A549 (cell line): ENCODE data around the gene GZMB. TPM values are rescaled to one million over a fixed set of nuclear protein-coding genes. Genes with fewer than 3 reads are reported as not detected.

Experiments used
- ATAC-seq, 2 experiments: fragments of 200-7000 bp in 1 of 2; fragments of >200 bp in 1 of 2; cut with Nextera tagmentation in 1 of 2; cut with Tn5 transposase in 1 of 2; 3 replicates each; pipeline versions ENCODE4 v1.8.0 to v1.9.1; 2018 to 2020; ENCODE audit warnings: mild to moderate bottlenecking in 1 of 2, moderate library complexity in 1 of 2
- CTCF ChIA-PET: fragments of 300-600 bp; sonication (Branson Sonifier 250); formaldehyde crosslinking; extraction: SDS; loops from one replicate; lab custom pipeline; 2021; ENCODE audit warnings: antibody characterized with exemption, inconsistent platforms; lab: Yijun Ruan, JAX
- POLR2A ChIA-PET: fragments of 350-600 bp; formaldehyde crosslinking; extraction: SDS; loops from one replicate; lab custom pipeline; 2021; ENCODE audit warnings: antibody characterized with exemption, inconsistent platforms; lab: Yijun Ruan, JAX
- DNase-seq, 2 experiments: peaks; one replicate each; pipeline versions ENCODE4 v3.0.0 to v3.0.0-alpha.2; 2011 to 2016; ENCODE audit warnings: low read depth in 1 of 2, low spot score in 1 of 2
- FAIRE-seq: peaks from 2 replicates; lab custom pipeline; 2011; peaks lifted over from hg19 to GRCh38; lab: Jason Lieb, UNC
- H3K27ac ChIP-seq, 2 experiments: fragments of >200 bp; sonication (Bioruptor Twin); formaldehyde crosslinking; 3 replicates each; pipeline ENCODE4 v1.5.1; 2016 to 2017
- H3K4me1 ChIP-seq: fragments of >200 bp; sonication (Bioruptor Twin); formaldehyde crosslinking; 3 replicates; pipeline ENCODE4 v1.6.1; 2016
- H3K4me2 ChIP-seq: fragments of >200 bp; sonication (Bioruptor Twin); formaldehyde crosslinking; 3 replicates; pipeline ENCODE4 v1.6.1; 2016
- H3K4me3 ChIP-seq: fragments of >200 bp; sonication (Bioruptor Twin); formaldehyde crosslinking; 3 replicates; pipeline ENCODE4 v1.5.1; 2016
- H3K9me3 ChIP-seq: fragments of >200 bp; sonication (Bioruptor Twin); formaldehyde crosslinking; 3 replicates; pipeline ENCODE4 v1.6.1; 2016
- CBX2 ChIP-seq: fragments of 200-600 bp; sonication (generic); IDR thresholded peaks from 2 replicates; pipeline ENCODE4 v1.6.1; 2016; ENCODE audit warnings: low read depth, mild to moderate bottlenecking, borderline replicate concordance
- CHD2 ChIP-seq: fragments of 150-350 bp; IDR thresholded peaks from 2 replicates; pipeline ENCODE4 v1.6.1; 2014; ENCODE audit warnings: low read length; ENCODE audit not compliant: partially characterized antibody
- EHF ChIP-seq: fragments of 250-450 bp; sonication (Bioruptor Pico); IDR thresholded peaks from 2 replicates; pipeline ENCODE4 v1.5.0; 2020; ENCODE audit warnings: mild to moderate bottlenecking
- EHMT2 ChIP-seq: fragments of 200-600 bp; sonication (generic); IDR thresholded peaks from 2 replicates; pipeline ENCODE4 v1.6.1; 2016; ENCODE audit warnings: antibody characterized with exemption, low read depth, mild to moderate bottlenecking, moderate library complexity
- ELK1 ChIP-seq: fragments of 150-350 bp; IDR thresholded peaks from 2 replicates; pipeline ENCODE4 v1.6.1; 2014; ENCODE audit warnings: low read depth, mild to moderate bottlenecking, low read length
- EP300 ChIP-seq, 2 experiments: fragments of >200 bp; sonication (Bioruptor Twin); formaldehyde crosslinking; IDR thresholded peaks; 2 replicates in 1 of 2; 3 replicates in 1 of 2; pipeline ENCODE4 v1.6.1; 2016 to 2017
- ESRRA ChIP-seq: fragments of 150-350 bp; IDR thresholded peaks from 2 replicates; pipeline ENCODE4 v1.6.1; 2014; ENCODE audit warnings: mild to moderate bottlenecking, low read length, borderline replicate concordance
- FOXS1 ChIP-seq: fragments of 250-450 bp; sonication (Bioruptor Pico); IDR thresholded peaks from 2 replicates; pipeline ENCODE4 v1.5.0; 2020; ENCODE audit warnings: mild to moderate bottlenecking, moderate library complexity
- HDAC2 ChIP-seq: fragments of 200-600 bp; sonication (generic); IDR thresholded peaks from 2 replicates; pipeline ENCODE4 v1.6.1; 2016
- HOXA7 ChIP-seq: fragments of 250-450 bp; sonication (Bioruptor Pico); IDR thresholded peaks from 2 replicates; pipeline ENCODE4 v1.5.0; 2020; ENCODE audit warnings: mild to moderate bottlenecking, moderate library complexity
- HOXB5 ChIP-seq: fragments of 250-450 bp; sonication (Bioruptor Pico); IDR thresholded peaks from 2 replicates; pipeline ENCODE4 v1.5.0; 2020; ENCODE audit warnings: mild to moderate bottlenecking, moderate library complexity
- JUNB ChIP-seq: fragments of >200 bp; sonication (Bioruptor Twin); formaldehyde crosslinking; IDR thresholded peaks from 2 replicates; pipeline ENCODE4 v1.6.1; 2016
- KDM5A ChIP-seq: fragments of 200-600 bp; sonication (generic); IDR thresholded peaks from 2 replicates; pipeline ENCODE4 v1.6.1; 2016; ENCODE audit warnings: antibody characterized with exemption, mild to moderate bottlenecking
- MAFK ChIP-seq: fragments of 450-650 bp; IDR thresholded peaks from 2 replicates; pipeline ENCODE4 v1.6.1; 2014; ENCODE audit not compliant: partially characterized antibody
- MYC ChIP-seq: IDR thresholded peaks from 2 replicates; pipeline ENCODE4 v1.6.1; 2012; ENCODE audit warnings: mild to moderate bottlenecking, inconsistent platforms, low read length, improper control_type of control experiment, borderline replicate concordance
- NFE2L2 ChIP-seq: fragments of 150-350 bp; conservative IDR thresholded peaks from 2 replicates; pipeline ENCODE4 v1.6.1; 2014; ENCODE audit warnings: low read length
- PBX3 ChIP-seq: IDR thresholded peaks from 2 replicates; pipeline ENCODE4 v1.6.1; 2012
- PHF8 ChIP-seq: fragments of 200-600 bp; sonication (generic); IDR thresholded peaks from 2 replicates; pipeline ENCODE4 v1.6.1; 2016; ENCODE audit warnings: low read depth, mild to moderate bottlenecking, antibody characterized with exemption, moderate library complexity, borderline replicate concordance
- POLR2A ChIP-seq: IDR thresholded peaks from 2 replicates; pipeline ENCODE4 v1.6.1; 2012; ENCODE audit warnings: mild to moderate bottlenecking, low read length
- POLR2AphosphoS2 ChIP-seq: conservative IDR thresholded peaks from 2 replicates; pipeline ENCODE4 v1.6.1; 2012; ENCODE audit warnings: low read length, improper control_type of control experiment, inconsistent platforms
- RCOR1 ChIP-seq: fragments of 150-350 bp; IDR thresholded peaks from 2 replicates; pipeline ENCODE4 v1.6.1; 2014; ENCODE audit warnings: antibody characterized with exemption, low read length, low read depth
- RFX5 ChIP-seq: fragments of 450-650 bp; IDR thresholded peaks from 2 replicates; pipeline ENCODE4 v1.7.1; 2014; ENCODE audit warnings: antibody characterized with exemption, mild to moderate bottlenecking, moderate library complexity
- TP53 ChIP-seq: fragments of 250-450 bp; sonication (Bioruptor Pico); IDR thresholded peaks from 2 replicates; pipeline ENCODE4 v1.5.0; 2021; ENCODE audit warnings: mild to moderate bottlenecking, moderate library complexity
- USF2 ChIP-seq: fragments of 450-650 bp; IDR thresholded peaks from 2 replicates; pipeline ENCODE4 v1.6.1; 2014; ENCODE audit warnings: antibody characterized with exemption
- ZNF302 ChIP-seq: fragments of 250-450 bp; sonication (Bioruptor Pico); IDR thresholded peaks from 2 replicates; pipeline ENCODE4 v1.9.0; 2021; ENCODE audit warnings: inconsistent platforms, mild to moderate bottlenecking, moderate library complexity
- ZSCAN20 ChIP-seq: fragments of 250-450 bp; sonication (Bioruptor Pico); IDR thresholded peaks from 2 replicates; pipeline ENCODE4 v1.8.0; 2022; ENCODE audit warnings: mild to moderate bottlenecking, moderate library complexity
- WGBS: methylation state at CpG from one replicate; pipeline ENCODE4 v1.1.6; 2017; ENCODE audit errors: missing lambda C conversion rate; 5-methylcytosine and 5-hydroxymethylcytosine counted together
- polyA plus RNA-seq, 4 experiments: library from polyadenylated mRNA; depleted of rRNA in 3 of 4; stranded (reverse); fragments of >200 nt; fragmentation: RNase III in 1 of 4; extraction: RNeasy Plus Mini Kit Qiagen cat#74134 plus additional on column Dnase treatment in 1 of 4; gene quantifications; 2 replicates in 3 of 4; 3 replicates in 1 of 4; pipeline ENCODE4 v1.2.3, GENCODE V29; 2011 to 2017

Gene GZMB
- polyA plus RNA-seq, 2 of the 4 experiments (the other 2 are of a cell fraction), result not detected

- ChIA-PET POLR2A (no interaction called here), CTCF (no interaction called here)
- 5% methylated on average over 4 of the region's 4 CpGs for WGBS
- no peak overlapping the region for H3K27ac ChIP-seq
- no peaks in the 10 kb centered on the region for H3K9me3 ChIP-seq
- no peak overlapping the region for H3K4me3 ChIP-seq
- no peaks in the 10 kb centered on the region for H3K4me1 ChIP-seq
- FAIRE-seq, result no peak
- ATAC-seq, result no peak
- TF ChIP-seq EHF (CRISPR knock-in tag), result no peak
- TF ChIP-seq RFX5, result no peak
- no peak for TF ChIP-seq ZNF302 (CRISPR knock-in tag)
- TF ChIP-seq EP300 (IDR thresholded peaks at IDR 0.05), result no peak
- no peak for TF ChIP-seq ZSCAN20 (CRISPR knock-in tag)
- TF ChIP-seq EHMT2, result no peak
- no peak for TF ChIP-seq CBX2
- no peak for DNase-seq
- H3K4me2 ChIP-seq, result no peak overlapping the region
These were observed 31.5 kb upstream of the GZMB start for GRCh38 chr14:24665440-24665991.

- Histone ChIP-seq H3K27ac (no peak overlapping the region), H3K4me2 (no peak overlapping the region), H3K4me1 (no peaks in the 10 kb centered on the region), H3K9me3 (no peaks in the 10 kb centered on the region), H3K4me3 (no peak overlapping the region)
- POLR2A ChIA-PET, result no interaction called here
- 10% methylated on average over 4 of the region's 4 CpGs for WGBS
- DNase-seq (no peak), ATAC-seq (no peak), FAIRE-seq (no peak)
- CTCF ChIA-PET, result interaction anchor here (1.2 kb wide), 1 partner anchor 46 kb away, joined by 3 read pairs; no protein-coding TSS in a partner anchor
- no peak for TF ChIP-seq USF2
- no peak for TF ChIP-seq RFX5
- TF ChIP-seq TP53 (CRISPR knock-in tag), result no peak
- no peak for TF ChIP-seq MYC
- no peak for TF ChIP-seq EHF (CRISPR knock-in tag)
- TF ChIP-seq HOXA7, result no peak
- TF ChIP-seq JUNB, result no peak
- no peak for TF ChIP-seq FOXS1 (CRISPR knock-in tag)
- TF ChIP-seq PBX3, result no peak
- no peak for TF ChIP-seq ESRRA
- TF ChIP-seq POLR2A, result no peak
- TF ChIP-seq POLR2AphosphoS2, result no peak
- no peak for TF ChIP-seq ZSCAN20 (CRISPR knock-in tag)
- no peak for TF ChIP-seq KDM5A
These were observed 30.4 kb upstream of the GZMB start for GRCh38 chr14:24664366-24664765.

- Histone ChIP-seq H3K4me2 (no peak overlapping the region), H3K4me3 (no peak overlapping the region), H3K27ac (no peak overlapping the region), H3K9me3 (no peaks in the 10 kb centered on the region), H3K4me1 (no peaks in the 10 kb centered on the region)
- ChIA-PET POLR2A (no interaction called here), CTCF (no interaction called here)
- 1% methylated on average over 5 of the region's 5 CpGs for WGBS
- no peak for FAIRE-seq
- TF ChIP-seq RFX5, result no peak
- no peak for TF ChIP-seq HOXB5 (CRISPR knock-in tag)
- TF ChIP-seq FOXS1 (CRISPR knock-in tag), result no peak
- no peak for TF ChIP-seq NFE2L2
- TF ChIP-seq PHF8, result no peak
- no peak for TF ChIP-seq CHD2
- TF ChIP-seq RCOR1, result no peak
- no peak for TF ChIP-seq MAFK
- no peak for TF ChIP-seq KDM5A
- TF ChIP-seq HDAC2, result no peak
- no peak for TF ChIP-seq PBX3
- TF ChIP-seq ZSCAN20 (CRISPR knock-in tag), result no peak
- TF ChIP-seq ELK1, result no peak
- no peak for ATAC-seq
- DNase-seq, result no peak
These were observed 28.8 kb upstream of the GZMB start for GRCh38 chr14:24662753-24663152.
